GM04504 (cell line): ENCODE results near the gene RTP5.

ENCODE experiments used
- DNase-seq: peaks from one replicate; pipeline ENCODE4 v3.0.0-alpha.2; 2012; ENCODE audit warnings: low read depth

Gene RTP5

GRCh38 chr2:241887806-241888522, 18.4 kb downstream of the RTP5 start:
- DNase-seq, result no peak

GRCh38 chr2:241888641-241889040, 19.1 kb downstream of the RTP5 start:
- no peak for DNase-seq

GRCh38 chr2:241890524-241891235, 21.2 kb downstream of the RTP5 start:
- DNase-seq, result no peak

GRCh38 chr2:241891315-241891987, 21.9 kb downstream of the RTP5 start:
- no peak for DNase-seq

- DNase-seq, result no peak
These were observed 22.4 kb downstream of the RTP5 start for GRCh38 chr2:241891988-241892298.

- no peak for DNase-seq
These were observed 23.0 kb downstream of the RTP5 start for GRCh38 chr2:241892299-241893137.

- no peak for DNase-seq
These were observed 23.7 kb downstream of the RTP5 start for GRCh38 chr2:241893265-241893664.

GRCh38 chr2:241894056-241894641, 24.6 kb downstream of the RTP5 start:
- DNase-seq, result no peak

- no peak for DNase-seq
These were observed 25.3 kb downstream of the RTP5 start for GRCh38 chr2:241894681-241895426.

GRCh38 chr2:241895427-241895711, 25.8 kb downstream of the RTP5 start:
- no peak for DNase-seq

GRCh38 chr2:241895712-241896641, 26.4 kb downstream of the RTP5 start:
- no peak for DNase-seq

- DNase-seq, result no peak
These were observed 27.2 kb downstream of the RTP5 start for GRCh38 chr2:241896746-241897201.

- DNase-seq, result no peak
These were observed 27.8 kb downstream of the RTP5 start for GRCh38 chr2:241897231-241897916.

- DNase-seq, result no peak
These were observed 29.1 kb downstream of the RTP5 start for GRCh38 chr2:241898463-241899270.

- no peak for DNase-seq
These were observed 30.9 kb downstream of the RTP5 start for GRCh38 chr2:241900251-241901017.

GRCh38 chr2:241901018-241901380, 31.5 kb downstream of the RTP5 start:
- no peak for DNase-seq

GRCh38 chr2:241901500-241902351, 32.2 kb downstream of the RTP5 start:
- DNase-seq, result no peak
